MCF 10A (cell line): ENCODE measurements around the gene HM13. TPM values are rescaled to one million over a fixed set of nuclear protein-coding genes. Genes with fewer than 3 reads are reported as not detected.

Source experiments
- BruUV-seq: library from RNA; stranded (reverse); fragments of 400-500 nt; replicated peaks from 2 replicates; lab custom pipeline; 2021; lab: Mats Ljungman, UMichigan
- CTCF ChIA-PET: fragments of 300-600 bp; sonication (Branson Sonifier 250); formaldehyde crosslinking; extraction: SDS; loops from one replicate; lab custom pipeline; 2021; ENCODE audit warnings: antibody characterized with exemption, inconsistent platforms; lab: Yijun Ruan, JAX
- POLR2A ChIA-PET: fragments of 300-600, 350-650 bp; sonication (Branson Sonifier 250); formaldehyde crosslinking; extraction: SDS; loops from one replicate; lab custom pipeline; 2020; ENCODE audit warnings: antibody characterized with exemption, inconsistent platforms; lab: Yijun Ruan, JAX
- DNase-seq: peaks from one replicate; pipeline ENCODE4 v3.0.0-alpha.2; 2018; ENCODE audit not compliant: unreplicated experiment
- H3K27ac Mint-ChIP-seq: one replicate; pipeline ENCODE4 v1.8.0; 2022; ENCODE audit warnings: mild to moderate bottlenecking, low read depth, mixed read lengths; ENCODE audit not compliant: unreplicated experiment
- H3K27me3 Mint-ChIP-seq: one replicate; pipeline ENCODE4 v1.8.0; 2022; ENCODE audit warnings: mixed read lengths; ENCODE audit not compliant: insufficient read depth, unreplicated experiment
- H3K36me3 Mint-ChIP-seq: one replicate; pipeline ENCODE4 v1.8.0; 2022; ENCODE audit warnings: mild to moderate bottlenecking, moderate library complexity, mixed read lengths; ENCODE audit not compliant: insufficient read depth, unreplicated experiment
- H3K4me1 Mint-ChIP-seq: one replicate; pipeline ENCODE4 v1.8.0; 2022; ENCODE audit warnings: mixed read lengths; ENCODE audit not compliant: insufficient read depth, unreplicated experiment
- H3K4me3 Mint-ChIP-seq: one replicate; pipeline ENCODE4 v1.8.0; 2022; ENCODE audit warnings: mild to moderate bottlenecking, moderate library complexity, mixed read lengths; ENCODE audit not compliant: unreplicated experiment
- H3K9me3 Mint-ChIP-seq: one replicate; pipeline ENCODE4 v1.8.0; 2022; ENCODE audit warnings: mixed read lengths; ENCODE audit not compliant: unreplicated experiment
- CTCF ChIP-seq: fragments of 200-600 bp; IDR thresholded peaks from one replicate; pipeline ENCODE4 v1.8.0; 2022; ENCODE audit warnings: antibody characterized with exemption, mild to moderate bottlenecking; ENCODE audit not compliant: unreplicated experiment
- intact Hi-C: fragments of 100-400 bp; cut with micrococcal nuclease; formaldehyde crosslinking; loops from 2 replicates; pipeline ENCODE4 v1.14.1; 2022
- total RNA-seq: library from RNA; stranded (reverse); gene quantifications from 2 replicates; pipeline ENCODE4 v1.2.3, GENCODE V29; 2022

Gene HM13
- total RNA-seq, 1 experiment from 2014 or later, result 276 TPM

DNA sequence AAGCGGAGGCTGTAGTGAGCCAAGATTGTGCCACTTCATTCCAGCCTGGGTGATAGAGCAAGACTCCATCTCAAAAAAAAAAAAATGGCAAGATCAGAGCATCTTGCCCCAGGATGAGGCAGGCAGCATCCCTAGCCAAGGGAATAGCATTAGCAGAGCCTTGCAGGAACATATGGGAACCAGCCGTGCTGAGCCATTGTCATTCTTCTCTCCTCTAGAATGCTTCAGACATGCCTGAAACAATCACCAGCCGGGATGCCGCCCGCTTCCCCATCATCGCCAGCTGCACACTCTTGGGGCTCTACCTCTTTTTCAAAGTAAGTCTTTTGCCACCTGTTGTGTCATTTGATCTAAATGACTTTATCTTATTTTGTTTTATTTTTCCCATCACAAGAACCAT is 13.0 kb downstream of the HM13 start:
- CTCF ChIA-PET, result interaction anchor here (0.6 to 1.3 kb wide), 5 partner anchors 11 to 107 kb away, joined by 3 to 6 read pairs (median 5); partner anchors contain the start of gene HM13
- Mint-ChIP-seq H3K4me1 (no peaks in the 10 kb centered on the region), H3K27ac (no peak overlapping the region), H3K27me3 (no peaks in the 10 kb centered on the region), H3K4me3 (no peak overlapping the region), H3K9me3 (no peaks in the 10 kb centered on the region), H3K36me3 (peaks cover 73% of the 10 kb centered on the region)
- BruUV-seq, result no TSS peak
- DNase-seq, result no peak
- POLR2A ChIA-PET, result interaction anchor here (1.0 to 1.2 kb wide), 2 partner anchors 12 to 14 kb away, joined by 3 to 4 read pairs; no protein-coding TSS in a partner anchor
- intact Hi-C loops, result no loop called here
- TF ChIP-seq CTCF, result no peak

GRCh38 chr20:31535298-31535697 is 21.1 kb downstream of the HM13 start:
- peaks cover 8% of the 10 kb centered on the region for H3K4me1 Mint-ChIP-seq
- no TSS peak for BruUV-seq
- H3K4me3 Mint-ChIP-seq, result no peak overlapping the region
- intact Hi-C loops, result no loop called here
- DNase-seq, result no peak
- no peaks in the 10 kb centered on the region for H3K9me3 Mint-ChIP-seq
- H3K27me3 Mint-ChIP-seq, result no peaks in the 10 kb centered on the region
- H3K36me3 Mint-ChIP-seq, result peaks cover 83% of the 10 kb centered on the region
- no peak overlapping the region for H3K27ac Mint-ChIP-seq
- ChIA-PET POLR2A (interaction anchor here (1.5 to 1.7 kb wide), 2 partner anchors 12 to 14 kb away, joined by 4 read pairs; a partner anchor contains a TSS), CTCF (interaction anchor here (1.1 to 21.4 kb wide), 2 partner anchors 24 to 32 kb away, joined by 3 to 278 read pairs; no protein-coding TSS in a partner anchor)
- TF ChIP-seq CTCF, result no peak

DNA sequence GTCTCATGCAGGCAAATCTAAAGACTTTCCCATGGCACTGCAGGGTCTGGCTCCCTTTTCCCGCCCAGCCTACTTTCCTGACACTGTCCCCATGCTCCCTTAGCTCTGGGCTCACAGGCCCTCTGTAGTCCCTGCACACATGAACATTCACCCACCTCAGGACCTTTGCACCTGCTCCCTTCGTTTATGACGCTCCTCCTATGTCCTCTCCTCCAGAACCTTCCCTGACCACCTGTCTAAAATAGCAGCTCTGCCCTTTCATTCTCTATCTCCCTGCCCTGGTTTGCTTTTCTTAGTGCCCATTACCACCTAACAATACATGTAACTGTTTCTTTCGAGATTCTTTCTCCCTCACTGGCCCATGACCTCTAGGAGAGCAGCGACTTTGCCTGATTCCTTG is 22.3 kb downstream of the HM13 start:
- no peaks in the 10 kb centered on the region for H3K9me3 Mint-ChIP-seq
- intact Hi-C loops, result no loop called here
- H3K27me3 Mint-ChIP-seq, result no peaks in the 10 kb centered on the region
- TF ChIP-seq CTCF, result no peak
- ChIA-PET POLR2A (interaction anchor here (1.7 kb wide), 1 partner anchor 16 kb away, joined by 4 read pairs; no protein-coding TSS in a partner anchor), CTCF (interaction anchor here (0.6 to 21.4 kb wide), 5 partner anchors 23 to 165 kb away, joined by 3 to 278 read pairs (median 4); no protein-coding TSS in a partner anchor)
- no peak for DNase-seq
- peaks cover 8% of the 10 kb centered on the region for H3K4me1 Mint-ChIP-seq
- H3K36me3 Mint-ChIP-seq, result peaks cover 83% of the 10 kb centered on the region
- no TSS peak for BruUV-seq
- H3K27ac Mint-ChIP-seq, result peak overlapping the region; percentile 56
- H3K4me3 Mint-ChIP-seq, result no peak overlapping the region

- DNase-seq, result no peak
- POLR2A ChIA-PET, result interaction anchor here (1.7 kb wide), 1 partner anchor 16 kb away, joined by 4 read pairs; no protein-coding TSS in a partner anchor
- no peaks in the 10 kb centered on the region for H3K9me3 Mint-ChIP-seq
- peaks cover 8% of the 10 kb centered on the region for H3K4me1 Mint-ChIP-seq
- no peak for TF ChIP-seq CTCF
- no peak overlapping the region for H3K4me3 Mint-ChIP-seq
- peak overlapping the region; percentile 56 for H3K27ac Mint-ChIP-seq
- peaks cover 83% of the 10 kb centered on the region for H3K36me3 Mint-ChIP-seq
- CTCF ChIA-PET, result interaction anchor here (0.6 to 21.4 kb wide), 9 partner anchors 9 to 164 kb away, joined by 3 to 278 read pairs (median 4); a partner anchor contains a TSS
- intact Hi-C loops, result no loop called here
- H3K27me3 Mint-ChIP-seq, result no peaks in the 10 kb centered on the region
- BruUV-seq, result no TSS peak
Measured at GRCh38 chr20:31537116-31537871, 23.1 kb downstream of the HM13 start.
